Endothelial cell of umbilical vein (primary cell): Measurements from ENCODE around the gene CCDC91.
"Not testable (repeated sequence)": the region's sequence is repeated elsewhere in the genome, so short reads cannot be mapped to it uniquely, and the experiment has no call there.

Experiments used
- CTCF ChIP-seq, 2 donors: IDR thresholded peaks; 1 replicate in 1 of 2; 2 replicates in 1 of 2; pipeline ENCODE4 v1.5.1; 2011; ENCODE audit warnings: low read length in 2 of 2, mild to moderate bottlenecking in 2 of 2, moderate library complexity in 2 of 2, control low read depth in 1 of 2, inconsistent platforms in 1 of 2, low read depth in 1 of 2; ENCODE audit not compliant: insufficient read depth in 1 of 2; ENCODE audit errors: extremely low read depth in 1 of 2
- EZH2 ChIP-seq: IDR thresholded peaks from 2 replicates; pipeline ENCODE4 v1.6.1; 2012; ENCODE audit warnings: borderline replicate concordance, low read depth, mild to moderate bottlenecking, moderate library complexity, low read length, inconsistent platforms; ENCODE audit not compliant: severe bottlenecking
- MAX ChIP-seq: IDR thresholded peaks from 2 replicates; pipeline ENCODE4 v1.6.1; 2011; ENCODE audit not compliant: insufficient read depth, insufficient read length
- MYC ChIP-seq: IDR thresholded peaks from one replicate; pipeline ENCODE4 v1.6.1; 2011; ENCODE audit warnings: mild to moderate bottlenecking, low read depth, low read length
- POLR2A ChIP-seq: IDR thresholded peaks from 2 replicates; pipeline ENCODE4 v1.6.1; 2012; ENCODE audit warnings: low read depth, mild to moderate bottlenecking, control low read depth, low read length

GRCh38 chr12:28330232-28330631, 140.0 kb downstream of the CCDC91 start:
- TF ChIP-seq EZH2; POLR2A; CTCF (IDR thresholded peaks at IDR 0.05; ENCODE audit: extremely low read depth in 1 of 2, insufficient read depth in 1 of 2, low read depth in 1 of 2, low read length in 2 of 2); MYC; MAX: not testable (repeated sequence)
